Measurements from ENCODE around the gene KCNIP2.
A peak's percentile ranks its signal among the peaks of the same experiment; 100 is the strongest.

KCNIP2 gene

DNA sequence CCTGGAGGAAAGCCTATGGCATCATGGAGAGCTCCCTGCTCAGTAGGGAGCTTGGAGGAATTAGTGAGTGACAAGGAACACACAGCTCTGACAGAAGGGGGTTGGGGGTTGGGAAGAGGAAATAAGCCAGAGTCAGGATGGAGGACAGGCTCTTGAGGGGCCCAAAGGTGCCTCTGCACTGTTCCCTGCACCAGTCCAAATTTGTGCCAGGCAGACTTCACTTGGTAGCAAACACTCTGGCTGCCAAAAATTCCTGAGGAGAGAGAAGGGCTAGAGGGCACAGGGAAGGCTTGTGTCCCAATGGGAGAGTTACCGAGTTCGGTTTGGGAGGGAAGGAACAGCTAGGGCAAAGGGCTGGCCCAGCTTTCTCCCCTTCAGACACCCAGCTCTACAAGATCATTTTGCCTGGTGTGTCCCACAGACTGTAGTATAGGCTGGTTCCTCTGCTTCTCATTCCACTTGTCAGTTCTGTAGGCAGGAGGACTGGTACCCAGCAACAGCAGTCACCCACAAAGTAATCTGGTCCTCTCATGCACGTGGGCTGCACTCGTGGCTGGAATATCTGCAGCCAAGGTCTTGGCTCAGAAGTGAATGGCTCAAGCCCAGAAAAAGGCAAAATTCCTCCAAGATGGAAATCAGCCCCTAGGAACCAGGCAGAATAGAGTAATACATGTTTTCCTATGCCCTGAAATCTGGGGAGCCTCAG, 8.0 kb upstream of the KCNIP2 start:
- DNase-seq (ENCODE audit: insufficient read length, low spot score) (no peak), FAIRE-seq (no peak)
- TF ChIP-seq, protein P1, sequence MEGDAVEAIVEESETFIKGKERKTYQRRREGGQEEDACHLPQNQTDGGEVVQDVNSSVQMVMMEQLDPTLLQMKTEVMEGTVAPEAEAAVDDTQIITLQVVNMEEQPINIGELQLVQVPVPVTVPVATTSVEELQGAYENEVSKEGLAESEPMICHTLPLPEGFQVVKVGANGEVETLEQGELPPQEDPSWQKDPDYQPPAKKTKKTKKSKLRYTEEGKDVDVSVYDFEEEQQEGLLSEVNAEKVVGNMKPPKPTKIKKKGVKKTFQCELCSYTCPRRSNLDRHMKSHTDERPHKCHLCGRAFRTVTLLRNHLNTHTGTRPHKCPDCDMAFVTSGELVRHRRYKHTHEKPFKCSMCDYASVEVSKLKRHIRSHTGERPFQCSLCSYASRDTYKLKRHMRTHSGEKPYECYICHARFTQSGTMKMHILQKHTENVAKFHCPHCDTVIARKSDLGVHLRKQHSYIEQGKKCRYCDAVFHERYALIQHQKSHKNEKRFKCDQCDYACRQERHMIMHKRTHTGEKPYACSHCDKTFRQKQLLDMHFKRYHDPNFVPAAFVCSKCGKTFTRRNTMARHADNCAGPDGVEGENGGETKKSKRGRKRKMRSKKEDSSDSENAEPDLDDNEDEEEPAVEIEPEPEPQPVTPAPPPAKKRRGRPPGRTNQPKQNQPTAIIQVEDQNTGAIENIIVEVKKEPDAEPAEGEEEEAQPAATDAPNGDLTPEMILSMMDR (IDR thresholded peaks at IDR 0.05; ENCODE audit: insufficient read depth, missing control alignments), result no peak

DNA sequence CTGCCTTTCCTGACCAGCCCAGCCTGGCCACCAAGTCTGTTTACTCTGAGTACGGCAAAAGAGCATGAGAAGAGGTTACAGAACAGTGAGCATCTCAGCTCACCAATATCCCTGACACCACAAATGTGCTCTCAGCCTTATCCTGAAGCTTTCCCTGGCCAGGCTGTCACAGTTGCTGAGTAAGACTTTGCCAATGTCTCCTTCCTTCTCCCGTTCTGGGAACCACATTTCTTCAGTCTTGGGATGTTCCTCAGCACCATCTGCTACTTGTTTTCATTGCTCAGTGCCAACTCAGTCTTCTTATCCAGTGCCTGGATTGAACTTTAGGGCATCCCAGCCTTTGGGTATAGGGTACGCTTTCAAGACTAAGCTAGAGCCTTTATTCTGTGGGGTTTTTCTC, 7.1 kb upstream of the KCNIP2 start:
- DNase-seq (ENCODE audit: insufficient read length, low spot score) (no peak), FAIRE-seq (no peak)

DNA sequence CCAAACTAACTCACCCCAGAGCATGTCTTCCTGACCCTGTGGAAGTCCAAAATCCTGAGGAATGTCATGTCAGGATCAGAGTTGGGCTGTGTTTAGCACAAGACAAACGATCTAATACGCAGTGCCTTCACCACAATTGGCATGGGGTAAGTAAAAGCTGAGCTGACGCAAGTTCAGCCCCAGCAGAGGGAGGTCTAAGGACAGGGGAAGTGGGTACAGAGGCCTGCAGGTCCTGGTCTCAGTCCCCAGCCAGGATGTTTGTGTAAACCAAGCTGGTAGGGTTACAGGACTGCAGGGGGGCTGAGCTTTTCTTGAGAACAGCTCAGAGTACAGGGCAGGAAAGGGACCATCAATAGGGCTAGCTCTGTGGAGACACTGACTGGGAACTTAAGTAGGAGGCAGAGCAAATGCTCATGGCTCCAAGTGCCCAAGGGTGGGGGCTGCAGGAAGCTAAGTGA, 5.3 kb upstream of the KCNIP2 start:
- DNase-seq (ENCODE audit: insufficient read length, low spot score), result no peak
- TF ChIP-seq, protein P1 (IDR thresholded peaks at IDR 0.05; ENCODE audit: insufficient read depth, missing control alignments), result no peak
- no peak for FAIRE-seq

More for the DNA sequence above, 7.1 kb upstream of the KCNIP2 start:
- TF ChIP-seq, protein P1 (IDR thresholded peaks at IDR 0.05; ENCODE audit: insufficient read depth, missing control alignments), result no peak

DNA sequence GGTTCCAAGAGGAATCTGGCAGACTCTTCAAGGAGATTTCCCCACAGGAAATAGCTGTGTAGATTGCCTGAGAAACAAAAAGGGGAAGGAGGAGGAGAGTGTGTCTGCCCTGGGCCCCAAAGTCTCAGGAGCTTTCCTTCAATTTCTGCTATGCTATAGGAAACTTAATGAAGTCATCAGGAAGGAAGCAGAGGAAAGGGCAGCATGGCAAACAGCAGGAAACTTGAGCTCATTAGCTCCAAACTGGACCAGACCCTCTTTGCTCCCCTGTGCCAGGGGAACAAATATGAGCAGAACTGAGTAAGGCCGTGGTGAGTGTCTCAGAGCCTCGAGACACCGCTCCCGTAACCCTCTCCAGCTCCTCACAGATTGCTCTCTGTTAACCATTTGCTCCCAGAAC, 4.8 kb upstream of the KCNIP2 start:
- DNase-seq (ENCODE audit: insufficient read length, low spot score) (no peak), FAIRE-seq (no peak)
- TF ChIP-seq, protein P1 (IDR thresholded peaks at IDR 0.05; ENCODE audit: insufficient read depth, missing control alignments), result no peak

DNA sequence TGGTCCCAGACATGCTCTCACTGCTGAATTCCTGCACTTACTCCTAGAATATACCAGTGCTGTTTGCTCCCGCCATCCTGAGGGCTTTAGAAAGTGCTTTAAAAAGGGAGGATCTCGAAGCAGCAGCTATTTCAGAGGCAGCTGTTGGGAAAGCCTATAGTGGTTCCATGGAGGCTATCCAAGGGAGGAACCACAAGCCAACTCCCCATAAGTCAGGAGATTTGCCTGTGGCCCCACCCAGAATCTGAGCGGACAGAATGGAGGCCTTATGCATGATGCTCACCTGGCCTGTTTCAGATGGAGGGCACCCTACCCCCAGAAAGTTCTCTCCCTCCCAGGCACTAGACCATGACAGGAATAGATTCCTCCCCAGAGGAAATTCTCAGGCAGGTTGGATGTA, 2.3 kb upstream of the KCNIP2 start:
- DNase-seq (ENCODE audit: insufficient read length, low spot score) (no peak), FAIRE-seq (no peak)
- TF ChIP-seq, protein P1 (IDR thresholded peaks at IDR 0.05; ENCODE audit: insufficient read depth, missing control alignments), result no peak

DNA sequence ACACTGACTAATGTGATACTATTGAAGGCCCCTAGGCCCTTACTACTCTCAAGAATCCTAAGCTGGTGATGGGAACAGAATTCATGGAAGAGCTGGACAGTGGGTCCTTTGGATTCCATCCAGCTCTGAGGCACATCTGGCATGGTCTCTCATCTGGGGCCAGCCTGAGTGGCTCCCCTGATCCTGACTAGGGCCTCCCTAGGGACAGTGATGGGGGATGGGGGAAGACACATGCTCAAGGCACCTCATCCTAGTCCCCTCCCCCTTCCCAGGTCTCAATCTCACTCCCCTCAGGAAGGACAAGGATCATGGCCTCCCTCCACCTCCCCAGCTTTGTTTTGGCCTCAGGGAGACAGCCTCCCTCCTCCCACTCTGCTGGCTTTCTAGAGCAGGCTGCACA, 1.8 kb downstream of the KCNIP2 start:
- no peak for FAIRE-seq
- TF ChIP-seq, protein P1 (IDR thresholded peaks at IDR 0.05; ENCODE audit: insufficient read depth, missing control alignments), result no peak
- DNase-seq (ENCODE audit: insufficient read length, low spot score), result no peak

DNA sequence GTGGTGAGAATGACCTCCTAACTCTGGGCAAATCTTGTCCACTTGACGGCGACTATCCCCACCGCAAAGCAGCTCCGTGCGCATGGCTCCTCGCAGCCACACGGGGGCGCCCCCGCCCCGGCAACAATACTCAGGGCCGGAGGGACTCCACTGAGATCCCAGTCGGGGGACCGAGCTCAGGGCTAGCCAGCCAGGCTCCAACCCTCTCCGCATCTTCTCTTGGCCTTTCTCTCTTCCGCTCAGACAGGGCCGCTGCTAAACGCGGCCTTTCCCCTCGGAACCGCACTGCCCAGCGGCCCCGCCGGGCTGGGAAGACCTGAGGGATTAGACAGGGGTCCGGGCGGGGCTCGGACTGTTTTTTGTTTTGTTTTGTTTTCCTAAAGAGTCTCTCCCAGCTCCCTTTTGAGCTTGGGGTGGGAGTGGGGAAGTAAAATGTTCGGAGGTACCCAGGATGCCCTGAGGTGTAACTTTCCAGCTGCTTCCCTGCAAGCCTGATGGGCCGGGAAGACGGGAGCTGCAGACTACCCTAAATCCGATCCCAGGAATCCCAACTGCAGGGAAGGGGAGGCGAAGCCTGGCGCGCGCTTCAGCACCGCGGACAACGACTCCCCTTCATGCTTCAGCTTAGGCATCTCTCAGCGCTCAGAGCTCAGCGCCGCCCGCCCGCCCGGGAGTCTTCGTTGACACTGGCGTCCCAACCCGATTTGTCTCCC, 2.7 kb downstream of the KCNIP2 start:
- TF ChIP-seq, protein P1 (IDR thresholded peaks at IDR 0.05; ENCODE audit: insufficient read depth, missing control alignments), result peak; percentile 86
- no peak for FAIRE-seq
- DNase-seq (ENCODE audit: insufficient read length, low spot score), result peak; percentile 77

Data from D721Med (cell line).